OCI-LY3 (cell line): Measurements from ENCODE around the gene NT5C.

Experiments used
- H2AFZ ChIP-seq: fragments of 200-600, 300-600 bp; shearing (Covaris generic); 2 replicates; pipeline ENCODE4 v1.6.0; 2014; ENCODE audit warnings: antibody characterized with exemption, low read depth, low read length
- H3K27ac ChIP-seq: fragments of 200-600, 300-600 bp; sonication (generic); 2 replicates; pipeline ENCODE4 v1.5.1; 2014; ENCODE audit warnings: mild to moderate bottlenecking, low read length, moderate library complexity, mixed read lengths
- H3K27me3 ChIP-seq: fragments of 200-600, 300-600 bp; sonication (generic); 2 replicates; pipeline ENCODE4 v1.6.1; 2014; ENCODE audit warnings: low read depth, low read length, mixed read lengths
- H3K36me3 ChIP-seq: fragments of 200-600, 300-600 bp; sonication (generic); replicated peaks from 2 replicates; pipeline ENCODE3; 2014; ENCODE audit warnings: low read depth, low read length, mixed read lengths
- H3K4me1 ChIP-seq: fragments of 300-600, 200-600 bp; sonication (generic); 2 replicates; pipeline ENCODE4 v1.6.1; 2014; ENCODE audit warnings: low read length, mixed read lengths
- H3K4me2 ChIP-seq: fragments of 200-600, 300-600 bp; sonication (generic); 2 replicates; pipeline ENCODE4 v1.6.1; 2014; ENCODE audit warnings: low read length, mixed read lengths
- H3K4me3 ChIP-seq: fragments of 300-600, 200-600 bp; sonication (generic); 2 replicates; pipeline ENCODE4 v1.5.1; 2014; ENCODE audit warnings: antibody characterized with exemption, mild to moderate bottlenecking, low read length, moderate library complexity
- H3K79me2 ChIP-seq: fragments of 300-600, 200-600 bp; shearing (Covaris generic); 2 replicates; pipeline ENCODE4 v1.6.1; 2014; ENCODE audit warnings: mild to moderate bottlenecking, low read length, mixed read lengths
- H3K9ac ChIP-seq: fragments of 300-600, 200-600 bp; shearing (Covaris generic); 2 replicates; pipeline ENCODE4 v1.6.0; 2014; ENCODE audit warnings: mild to moderate bottlenecking, low read length, moderate library complexity
- H3K9me3 ChIP-seq: fragments of 200-600, 300-600 bp; shearing (Covaris generic); 2 replicates; pipeline ENCODE4 v1.6.1; 2014; ENCODE audit warnings: low read length, mixed read lengths; ENCODE audit not compliant: insufficient read depth
- H4K20me1 ChIP-seq: fragments of 200-600, 300-600 bp; sonication (generic); 2 replicates; pipeline ENCODE4 v1.6.1; 2016; ENCODE audit warnings: low read length, mixed read lengths; ENCODE audit not compliant: insufficient read depth
- EZH2phosphoT487 ChIP-seq: fragments of 200-600 bp; shearing (Covaris generic); IDR thresholded peaks from 2 replicates; pipeline ENCODE4 v1.6.1; 2018; ENCODE audit warnings: antibody characterized with exemption, mixed run types, low read depth
- TF ChIP-seq, protein P1 (sequence below): fragments of 200-600, 300-600 bp; sonication (generic); IDR thresholded peaks from 2 replicates; pipeline ENCODE4 v1.5.1; 2014; ENCODE audit warnings: antibody characterized with exemption, low read length, low read depth

NT5C gene

GRCh38 chr17:75126954-75127353 is 4.6 kb downstream of the NT5C start:
- Histone ChIP-seq H2AFZ (no peak overlapping the region), H3K4me3 (no peak overlapping the region), H3K27ac (no peak overlapping the region), H3K9ac (no peak overlapping the region), H3K79me2 (peaks cover 16% of the 10 kb centered on the region), H3K9me3 (no peaks in the 10 kb centered on the region), H3K4me2 (no peak overlapping the region), H4K20me1 (peaks cover 5% of the 10 kb centered on the region; the same call in 1 of the 2 replicates), H3K27me3 (no peaks in the 10 kb centered on the region), H3K4me1 (peaks cover 14% of the 10 kb centered on the region), H3K36me3 (peaks cover 18% of the 10 kb centered on the region)
- TF ChIP-seq, protein P1, sequence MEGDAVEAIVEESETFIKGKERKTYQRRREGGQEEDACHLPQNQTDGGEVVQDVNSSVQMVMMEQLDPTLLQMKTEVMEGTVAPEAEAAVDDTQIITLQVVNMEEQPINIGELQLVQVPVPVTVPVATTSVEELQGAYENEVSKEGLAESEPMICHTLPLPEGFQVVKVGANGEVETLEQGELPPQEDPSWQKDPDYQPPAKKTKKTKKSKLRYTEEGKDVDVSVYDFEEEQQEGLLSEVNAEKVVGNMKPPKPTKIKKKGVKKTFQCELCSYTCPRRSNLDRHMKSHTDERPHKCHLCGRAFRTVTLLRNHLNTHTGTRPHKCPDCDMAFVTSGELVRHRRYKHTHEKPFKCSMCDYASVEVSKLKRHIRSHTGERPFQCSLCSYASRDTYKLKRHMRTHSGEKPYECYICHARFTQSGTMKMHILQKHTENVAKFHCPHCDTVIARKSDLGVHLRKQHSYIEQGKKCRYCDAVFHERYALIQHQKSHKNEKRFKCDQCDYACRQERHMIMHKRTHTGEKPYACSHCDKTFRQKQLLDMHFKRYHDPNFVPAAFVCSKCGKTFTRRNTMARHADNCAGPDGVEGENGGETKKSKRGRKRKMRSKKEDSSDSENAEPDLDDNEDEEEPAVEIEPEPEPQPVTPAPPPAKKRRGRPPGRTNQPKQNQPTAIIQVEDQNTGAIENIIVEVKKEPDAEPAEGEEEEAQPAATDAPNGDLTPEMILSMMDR: no peak
- no peak for TF ChIP-seq EZH2phosphoT487

DNA sequence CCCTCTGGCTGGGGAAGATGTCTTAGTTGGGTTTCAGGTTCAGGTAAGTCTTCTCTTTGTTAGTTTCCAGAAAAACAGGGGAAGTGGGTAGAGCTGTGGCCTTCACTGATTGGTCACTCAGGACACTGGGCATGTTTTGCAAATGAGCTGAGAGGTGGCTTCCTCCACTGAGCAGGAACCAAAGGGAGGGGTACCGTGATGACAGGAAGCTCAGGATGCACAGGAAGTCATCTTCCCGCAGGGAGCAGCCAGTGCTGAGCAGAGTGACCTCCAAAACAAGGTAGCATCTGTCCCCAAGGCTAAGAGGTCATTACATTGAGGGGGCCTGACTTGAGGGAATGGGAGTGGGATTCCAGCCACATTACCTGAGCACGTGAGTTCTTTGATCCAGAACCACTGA is 5.6 kb downstream of the NT5C start:
- peaks cover 14% of the 10 kb centered on the region for H3K4me1 ChIP-seq
- H4K20me1 ChIP-seq: peaks cover 5% of the 10 kb centered on the region; the same call in 1 of the 2 replicates
- H3K9ac ChIP-seq: no peak overlapping the region
- TF ChIP-seq, protein P1: no peak
- no peak for TF ChIP-seq EZH2phosphoT487
- no peak overlapping the region for H3K4me3 ChIP-seq
- H3K9me3 ChIP-seq: no peaks in the 10 kb centered on the region
- H2AFZ ChIP-seq: no peak overlapping the region
- no peaks in the 10 kb centered on the region for H3K27me3 ChIP-seq
- H3K79me2 ChIP-seq: peaks cover 12% of the 10 kb centered on the region
- H3K36me3 ChIP-seq: peaks cover 18% of the 10 kb centered on the region
- H3K27ac ChIP-seq: no peak overlapping the region
- H3K4me2 ChIP-seq: no peak overlapping the region

- Histone ChIP-seq H3K27ac (no peak overlapping the region), H4K20me1 (no peaks in the 10 kb centered on the region), H3K9me3 (no peaks in the 10 kb centered on the region), H3K79me2 (peaks cover under 1% of the 10 kb centered on the region; the same call in 1 of the 2 replicates), H3K27me3 (no peaks in the 10 kb centered on the region), H3K9ac (no peak overlapping the region), H3K4me1 (peaks cover 7% of the 10 kb centered on the region), H3K36me3 (peaks cover 11% of the 10 kb centered on the region), H3K4me3 (no peak overlapping the region), H2AFZ (no peak overlapping the region), H3K4me2 (no peak overlapping the region)
- TF ChIP-seq, protein P1: no peak
- no peak for TF ChIP-seq EZH2phosphoT487
Observed at GRCh38 chr17:75124819-75125162, 6.8 kb downstream of the NT5C start.

- no peaks in the 10 kb centered on the region for H3K79me2 ChIP-seq
- peaks cover 5% of the 10 kb centered on the region for H3K36me3 ChIP-seq
- peaks cover 7% of the 10 kb centered on the region for H3K4me1 ChIP-seq
- TF ChIP-seq, protein P1: no peak
- TF ChIP-seq EZH2phosphoT487: no peak
- no peak overlapping the region for H3K9ac ChIP-seq
- no peaks in the 10 kb centered on the region for H3K9me3 ChIP-seq
- H4K20me1 ChIP-seq: no peaks in the 10 kb centered on the region
- no peak overlapping the region for H3K4me3 ChIP-seq
- H3K27ac ChIP-seq: no peak overlapping the region
- no peaks in the 10 kb centered on the region for H3K27me3 ChIP-seq
- no peak overlapping the region for H2AFZ ChIP-seq
- H3K4me2 ChIP-seq: no peak overlapping the region
Observed at GRCh38 chr17:75124041-75124818, 7.3 kb downstream of the NT5C start.
